Tibial artery (tissue), 4 donors: ENCODE data around the gene ZNF750.

ENCODE experiments used
- DNase-seq, 2 donors: peaks; one replicate each; pipeline ENCODE4 v3.0.0-alpha.2; 2019
- H3K27ac ChIP-seq, 2 donors: fragments of 200-600 bp; sonication (generic) in 1 of 2; 1 replicate in 1 of 2; 2 replicates in 1 of 2; pipeline ENCODE4 v1.5.1; 2018 to 2019; ENCODE audit warnings: mild to moderate bottlenecking in 1 of 2
- H3K27me3 ChIP-seq, 2 donors: fragments of 200-600 bp; sonication (generic) in 1 of 2; one replicate each; pipeline versions ENCODE4 v1.5.1 to v1.6.0; 2016 to 2019
- H3K36me3 ChIP-seq, 3 donors: fragments of 200-600 bp; sonication (generic) in 2 of 3; one replicate each; pipeline ENCODE4 v1.5.1; 2016 to 2019; ENCODE audit warnings: mild to moderate bottlenecking in 2 of 3
- H3K4me1 ChIP-seq, 4 donors: fragments of 200-600 bp; sonication (generic) in 2 of 4; 1 replicate in 3 of 4; 2 replicates in 1 of 4; pipeline ENCODE4 v1.5.1; 2016 to 2019
- H3K4me3 ChIP-seq, 2 donors: fragments of 200-600 bp; sonication (generic) in 1 of 2; 1 replicate in 1 of 2; 2 replicates in 1 of 2; pipeline ENCODE4 v1.5.1; 2018 to 2019; ENCODE audit warnings: mild to moderate bottlenecking in 2 of 2
- H3K9me3 ChIP-seq, 3 donors: fragments of 200-600 bp; sonication (generic) in 1 of 3; one replicate each; pipeline ENCODE4 v1.5.1; 2016 to 2019
- intact Hi-C: fragments of 100-400 bp; cut with DNase I; formaldehyde crosslinking; loops from one replicate; pipeline ENCODE4 v1.15.0; 2023; ENCODE audit warnings: low total_unique reads
- TF ChIP-seq, protein P1 (sequence below), 2 experiments: fragments of 200-600 bp in 1 of 2; fragments of 450-650 bp in 1 of 2; IDR thresholded peaks; one replicate each; pipeline ENCODE4 v1.5.1; 2017 to 2019; ENCODE audit warnings: antibody characterized with exemption in 2 of 2, mild to moderate bottlenecking in 1 of 2, moderate library complexity in 1 of 2

ZNF750 gene

DNA sequence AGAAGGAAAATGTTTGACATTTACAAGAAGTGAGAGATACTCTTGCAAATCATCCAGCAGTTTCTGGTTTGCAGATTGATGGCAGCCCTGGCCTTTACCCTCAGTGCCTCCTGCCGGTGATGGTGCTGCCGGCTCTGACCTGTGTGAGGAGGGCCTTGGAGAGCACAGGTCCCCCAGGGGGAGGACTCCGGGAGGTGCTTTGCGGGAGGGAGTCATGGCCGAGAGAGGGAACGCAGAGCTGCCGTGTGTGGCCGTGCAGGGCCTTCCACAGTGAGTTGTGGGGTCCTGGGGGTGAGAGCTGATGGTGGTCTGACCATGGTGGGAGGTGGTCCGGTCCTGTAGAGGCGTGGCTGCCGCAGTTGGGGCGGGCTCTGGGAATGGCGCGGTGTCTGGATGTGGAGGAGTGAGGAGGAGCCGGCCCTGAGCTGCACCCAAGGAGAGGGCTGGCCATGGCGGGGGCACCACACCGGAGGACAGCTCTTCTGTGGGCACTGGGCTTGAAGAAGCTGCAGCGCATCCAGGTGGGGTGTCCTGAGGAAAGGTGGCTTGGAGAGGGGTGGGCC lies 28.0 kb upstream of the ZNF750 start:
- DNase-seq: no peak
- no peaks in the 10 kb centered on the region for H3K27me3 ChIP-seq
- TF ChIP-seq, protein P1, sequence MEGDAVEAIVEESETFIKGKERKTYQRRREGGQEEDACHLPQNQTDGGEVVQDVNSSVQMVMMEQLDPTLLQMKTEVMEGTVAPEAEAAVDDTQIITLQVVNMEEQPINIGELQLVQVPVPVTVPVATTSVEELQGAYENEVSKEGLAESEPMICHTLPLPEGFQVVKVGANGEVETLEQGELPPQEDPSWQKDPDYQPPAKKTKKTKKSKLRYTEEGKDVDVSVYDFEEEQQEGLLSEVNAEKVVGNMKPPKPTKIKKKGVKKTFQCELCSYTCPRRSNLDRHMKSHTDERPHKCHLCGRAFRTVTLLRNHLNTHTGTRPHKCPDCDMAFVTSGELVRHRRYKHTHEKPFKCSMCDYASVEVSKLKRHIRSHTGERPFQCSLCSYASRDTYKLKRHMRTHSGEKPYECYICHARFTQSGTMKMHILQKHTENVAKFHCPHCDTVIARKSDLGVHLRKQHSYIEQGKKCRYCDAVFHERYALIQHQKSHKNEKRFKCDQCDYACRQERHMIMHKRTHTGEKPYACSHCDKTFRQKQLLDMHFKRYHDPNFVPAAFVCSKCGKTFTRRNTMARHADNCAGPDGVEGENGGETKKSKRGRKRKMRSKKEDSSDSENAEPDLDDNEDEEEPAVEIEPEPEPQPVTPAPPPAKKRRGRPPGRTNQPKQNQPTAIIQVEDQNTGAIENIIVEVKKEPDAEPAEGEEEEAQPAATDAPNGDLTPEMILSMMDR (IDR thresholded peaks at IDR 0.05): no peak
- intact Hi-C loops: no loop called here
- H3K36me3 ChIP-seq: peaks cover 19 to 38% (median 24%) of the 10 kb centered on the region in 3 donors
- no peak overlapping the region for H3K4me3 ChIP-seq
- H3K4me1 ChIP-seq: peaks cover 0 to 22% (median 0%) of the 10 kb centered on the region in 4 donors
- no peaks in the 10 kb centered on the region for H3K9me3 ChIP-seq
- no peak overlapping the region for H3K27ac ChIP-seq

DNA sequence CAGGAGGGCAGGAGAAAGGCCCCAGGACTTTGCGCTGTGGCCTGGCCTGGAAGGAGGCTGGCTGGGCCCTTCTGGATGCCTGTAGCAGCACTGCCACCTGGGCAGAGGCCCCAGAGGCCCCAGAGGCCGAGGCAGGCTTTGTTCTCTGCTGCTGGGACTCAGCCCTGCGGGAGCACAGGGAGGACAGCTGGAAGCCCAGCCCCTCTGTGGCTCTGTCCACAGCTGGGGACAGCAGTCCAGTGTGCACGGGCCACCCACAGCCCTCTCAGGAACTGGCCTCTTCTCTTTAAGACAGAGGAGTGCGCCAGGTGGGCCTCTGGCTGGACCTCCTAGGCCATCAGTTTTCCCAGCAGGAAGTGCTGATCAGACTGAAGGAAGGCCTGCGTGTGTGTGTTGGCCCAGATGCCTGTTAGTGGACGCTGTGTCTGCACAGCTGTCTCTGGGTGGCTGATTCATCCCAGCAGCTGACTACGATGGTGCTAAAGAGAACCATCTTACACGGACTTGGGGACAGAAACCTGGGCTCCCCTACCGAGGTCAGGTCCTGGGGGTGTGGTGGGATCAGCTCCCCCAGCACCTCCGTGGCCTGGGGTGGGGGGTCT lies 26.9 kb upstream of the ZNF750 start:
- no peaks in the 10 kb centered on the region for H3K9me3 ChIP-seq
- H3K36me3 ChIP-seq: peaks cover 15 to 27% (median 16%) of the 10 kb centered on the region in 3 donors
- H3K4me3 ChIP-seq: no peak overlapping the region
- no peak for DNase-seq
- intact Hi-C loops: no loop called here
- peaks cover 0 to 22% (median 0%) of the 10 kb centered on the region in 4 donors for H3K4me1 ChIP-seq
- no peak overlapping the region for H3K27ac ChIP-seq
- TF ChIP-seq, protein P1 (IDR thresholded peaks at IDR 0.05): no peak
- no peaks in the 10 kb centered on the region for H3K27me3 ChIP-seq

DNA sequence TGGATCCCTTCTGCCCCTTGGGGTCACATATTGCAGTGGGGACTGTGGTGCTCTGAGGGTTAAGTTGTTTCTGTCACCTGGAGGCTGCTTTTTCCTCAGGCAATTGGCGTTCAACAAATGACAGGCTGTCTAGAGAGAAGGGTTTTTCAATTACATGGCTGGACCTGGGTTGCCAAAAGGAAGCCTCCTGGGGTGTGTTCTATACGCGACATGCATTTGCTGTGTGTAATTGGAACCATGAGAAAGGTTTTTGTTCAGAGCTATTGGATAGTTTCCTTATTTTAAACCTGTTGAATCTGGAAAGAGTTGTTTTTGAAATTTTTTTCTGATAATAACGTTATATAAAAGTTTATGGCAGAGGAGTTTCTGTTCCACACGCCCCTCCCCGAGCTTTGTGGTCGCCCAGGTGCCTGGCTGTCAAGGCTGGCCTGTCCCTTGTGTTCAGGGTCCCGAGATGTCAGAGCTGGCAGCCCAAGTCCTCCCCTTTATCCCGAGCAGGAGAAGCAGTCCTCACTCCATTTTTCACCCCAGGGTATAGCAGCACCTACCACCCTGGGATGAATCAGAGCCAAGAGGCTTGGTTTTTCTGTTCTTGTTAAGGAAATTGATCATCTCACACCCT lies 26.1 kb upstream of the ZNF750 start:
- TF ChIP-seq, protein P1 (IDR thresholded peaks at IDR 0.05): no peak
- DNase-seq: no peak
- intact Hi-C loops: no loop called here
- no peak overlapping the region for H3K4me3 ChIP-seq
- no peaks in the 10 kb centered on the region for H3K27me3 ChIP-seq
- H3K27ac ChIP-seq: no peak overlapping the region
- H3K36me3 ChIP-seq: peaks cover 8 to 19% (median 10%) of the 10 kb centered on the region in 3 donors
- H3K4me1 ChIP-seq: peaks cover 0 to 22% (median 0%) of the 10 kb centered on the region in 4 donors
- no peaks in the 10 kb centered on the region for H3K9me3 ChIP-seq

DNA sequence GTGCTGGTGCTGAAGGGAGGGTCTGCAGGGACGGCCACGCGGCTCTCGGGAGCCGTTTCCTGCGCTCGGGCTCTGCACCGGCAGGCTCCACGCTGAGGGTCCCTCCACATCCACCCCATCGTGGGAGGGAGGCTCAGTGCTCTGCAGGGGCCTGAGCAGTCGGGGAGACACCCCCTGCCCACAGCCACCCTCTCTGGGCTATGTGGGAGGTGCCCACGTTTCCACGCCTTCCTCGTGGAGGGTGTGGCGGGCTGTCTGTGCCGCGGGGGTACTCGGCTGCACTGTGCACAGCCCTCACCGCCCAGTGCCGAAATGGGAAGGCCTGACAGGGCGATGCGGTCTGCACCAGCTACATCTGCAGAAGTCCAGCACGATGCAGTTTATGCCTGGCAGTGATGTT lies 25.5 kb upstream of the ZNF750 start:
- Histone ChIP-seq H3K4me1 (peaks cover 0 to 28% (median 0%) of the 10 kb centered on the region in 4 donors), H3K9me3 (no peaks in the 10 kb centered on the region), H3K27ac (no peak overlapping the region), H3K27me3 (no peaks in the 10 kb centered on the region), H3K36me3 (peaks cover 2 to 13% (median 4%) of the 10 kb centered on the region in 3 donors), H3K4me3 (no peak overlapping the region)
- TF ChIP-seq, protein P1 (IDR thresholded peaks at IDR 0.05): no peak
- intact Hi-C loops: no loop called here
- DNase-seq: no peak

DNA sequence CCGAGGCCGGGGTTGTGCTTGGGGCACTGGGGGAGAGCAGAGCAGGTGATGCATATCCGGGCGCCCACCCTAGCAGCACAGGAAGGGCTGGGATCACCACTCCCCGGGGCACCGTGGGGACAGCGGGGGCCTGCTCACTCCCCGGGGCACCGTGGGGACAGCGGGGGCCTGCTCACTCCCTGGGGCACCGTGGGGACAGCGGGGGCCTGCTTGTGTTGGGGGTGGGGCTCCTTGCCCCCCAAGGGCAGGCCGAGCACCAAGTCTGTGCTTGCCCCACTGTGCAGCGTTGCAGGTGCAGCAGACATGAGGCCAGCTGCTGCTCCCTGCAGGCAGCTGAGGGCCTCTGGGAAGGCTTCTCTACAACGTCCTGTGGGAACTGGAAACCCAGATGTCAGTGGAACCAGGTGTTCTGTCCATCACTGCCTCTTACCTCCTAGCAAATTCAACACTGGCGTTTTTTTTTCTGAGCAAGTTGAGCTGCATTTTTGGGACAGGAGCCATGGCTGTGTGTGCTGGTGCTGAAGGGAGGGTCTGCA lies 25.0 kb upstream of the ZNF750 start:
- TF ChIP-seq, protein P1 (IDR thresholded peaks at IDR 0.05): no peak
- intact Hi-C loops: no loop called here
- H3K4me3 ChIP-seq: no peak overlapping the region
- H3K27me3 ChIP-seq: no peaks in the 10 kb centered on the region
- H3K36me3 ChIP-seq: peaks cover 0 to 8% (median 0%) of the 10 kb centered on the region in 3 donors
- H3K9me3 ChIP-seq: no peaks in the 10 kb centered on the region
- no peak overlapping the region for H3K27ac ChIP-seq
- peaks cover 0 to 33% (median 0%) of the 10 kb centered on the region in 4 donors for H3K4me1 ChIP-seq
- no peak for DNase-seq
